ENCODE results near the gene HMCN1.

DNA sequence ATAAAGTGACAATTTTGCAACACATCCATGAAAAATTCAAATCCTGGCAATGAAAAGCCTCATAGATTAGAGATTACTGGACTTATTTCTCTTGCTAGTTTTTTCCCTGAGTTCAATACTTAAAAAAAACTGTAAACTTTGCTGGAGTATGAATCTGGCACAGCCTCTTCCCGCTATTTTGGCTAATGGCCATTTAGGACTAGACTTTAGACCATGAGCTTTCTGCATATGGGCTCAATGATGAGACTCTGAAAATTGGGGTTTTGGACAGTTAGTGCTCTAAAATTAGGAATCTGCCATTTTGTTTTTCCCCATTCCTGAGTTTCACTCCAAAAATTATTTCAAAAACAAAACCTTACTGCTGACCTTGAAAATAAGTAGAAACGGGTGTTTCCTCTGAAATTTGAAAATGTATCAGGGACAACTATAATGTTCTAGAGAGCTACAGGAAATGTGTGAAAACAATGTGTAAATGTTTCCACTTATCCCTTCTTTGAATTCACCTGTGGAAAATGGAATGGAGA is 137.5 kb downstream of the HMCN1 start:
- TF ChIP-seq EZH2 (optimal IDR thresholded peaks at IDR 0.05; ENCODE audit: low read depth, low read length) (no peak), EZH2phosphoT487 (IDR thresholded peaks at IDR 0.05; ENCODE audit: low read length) (no peak)
- TF ChIP-seq, protein P1, sequence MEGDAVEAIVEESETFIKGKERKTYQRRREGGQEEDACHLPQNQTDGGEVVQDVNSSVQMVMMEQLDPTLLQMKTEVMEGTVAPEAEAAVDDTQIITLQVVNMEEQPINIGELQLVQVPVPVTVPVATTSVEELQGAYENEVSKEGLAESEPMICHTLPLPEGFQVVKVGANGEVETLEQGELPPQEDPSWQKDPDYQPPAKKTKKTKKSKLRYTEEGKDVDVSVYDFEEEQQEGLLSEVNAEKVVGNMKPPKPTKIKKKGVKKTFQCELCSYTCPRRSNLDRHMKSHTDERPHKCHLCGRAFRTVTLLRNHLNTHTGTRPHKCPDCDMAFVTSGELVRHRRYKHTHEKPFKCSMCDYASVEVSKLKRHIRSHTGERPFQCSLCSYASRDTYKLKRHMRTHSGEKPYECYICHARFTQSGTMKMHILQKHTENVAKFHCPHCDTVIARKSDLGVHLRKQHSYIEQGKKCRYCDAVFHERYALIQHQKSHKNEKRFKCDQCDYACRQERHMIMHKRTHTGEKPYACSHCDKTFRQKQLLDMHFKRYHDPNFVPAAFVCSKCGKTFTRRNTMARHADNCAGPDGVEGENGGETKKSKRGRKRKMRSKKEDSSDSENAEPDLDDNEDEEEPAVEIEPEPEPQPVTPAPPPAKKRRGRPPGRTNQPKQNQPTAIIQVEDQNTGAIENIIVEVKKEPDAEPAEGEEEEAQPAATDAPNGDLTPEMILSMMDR (IDR thresholded peaks at IDR 0.05; ENCODE audit: low read length): no peak
